Hematopoietic multipotent progenitor cell treated with erythropoietin and hydrocortisone succinate and interleukin-3 and kit ligand, for 6 days (in vitro differentiated cells): Measurements from ENCODE around the gene AAR2.

Experiments used
- DNase-seq: peaks from one replicate; pipeline ENCODE4 v3.0.0-alpha.2; 2015

Gene AAR2

GRCh38 chr20:36261389-36262105 is 25.3 kb downstream of the AAR2 start:
- DNase-seq: no peak

GRCh38 chr20:36262440-36262839 is 26.2 kb downstream of the AAR2 start:
- no peak for DNase-seq

GRCh38 chr20:36264426-36265246 is 28.4 kb downstream of the AAR2 start:
- no peak for DNase-seq

GRCh38 chr20:36266189-36266588 is 29.9 kb downstream of the AAR2 start:
- no peak for DNase-seq

GRCh38 chr20:36267605-36268381 is 31.5 kb downstream of the AAR2 start:
- no peak for DNase-seq

GRCh38 chr20:36268440-36269342 is 32.4 kb downstream of the AAR2 start:
- no peak for DNase-seq

- no peak for DNase-seq
Observed at GRCh38 chr20:36269507-36269906, 33.2 kb downstream of the AAR2 start.

GRCh38 chr20:36270744-36271638 is 34.7 kb downstream of the AAR2 start:
- no peak for DNase-seq

- DNase-seq: no peak
Observed at GRCh38 chr20:36271639-36272546, 35.6 kb downstream of the AAR2 start.

- DNase-seq: no peak
Observed at GRCh38 chr20:36272547-36273220, 36.4 kb downstream of the AAR2 start.

- peak; percentile 52 for DNase-seq
Observed at GRCh38 chr20:36273414-36274180, 37.3 kb downstream of the AAR2 start.

- no peak for DNase-seq
Observed at GRCh38 chr20:36274181-36274841, 38.0 kb downstream of the AAR2 start.

GRCh38 chr20:36275011-36275410 is 38.7 kb downstream of the AAR2 start:
- no peak for DNase-seq

- DNase-seq: no peak
Observed at GRCh38 chr20:36275441-36276189, 39.3 kb downstream of the AAR2 start.

GRCh38 chr20:36277546-36277945 is 41.3 kb downstream of the AAR2 start:
- no peak for DNase-seq

- DNase-seq: no peak
Observed at GRCh38 chr20:36279362-36279761, 43.1 kb downstream of the AAR2 start.

GRCh38 chr20:36279776-36280175 is 43.5 kb downstream of the AAR2 start:
- no peak for DNase-seq
